Small intestine (tissue), 7 donors: Measurements from ENCODE around the gene RPL22. TPM values are rescaled to one million over a fixed set of nuclear protein-coding genes. Genes with fewer than 3 reads are reported as not detected.

Source experiments
- DNase-seq, 2 donors: peaks; one replicate each; pipeline versions ENCODE4 v3.0.0 to v3.0.0-alpha.2; 2013
- FAIRE-seq: peaks from 2 replicates; lab custom pipeline; 2012; peaks lifted over from hg19 to GRCh38; lab: Jason Lieb, UNC
- H3K27ac ChIP-seq, 3 donors: one replicate each; pipeline ENCODE4 v1.5.1; 2013; ENCODE audit warnings: low read length in 2 of 3, mild to moderate bottlenecking in 2 of 3, control low read depth in 1 of 3, inconsistent platforms in 1 of 3, low read depth in 1 of 3, moderate library complexity in 1 of 3
- H3K27me3 ChIP-seq, 3 donors: one replicate each; pipeline ENCODE4 v1.6.1; 2013; ENCODE audit warnings: low read length in 3 of 3, inconsistent platforms in 1 of 3; ENCODE audit not compliant: control insufficient read depth in 3 of 3, insufficient read depth in 3 of 3
- H3K36me3 ChIP-seq, 3 donors: one replicate each; pipeline ENCODE4 v1.6.1; 2013; ENCODE audit warnings: low read length in 3 of 3, inconsistent platforms in 1 of 3, low read depth in 1 of 3, mild to moderate bottlenecking in 1 of 3, moderate library complexity in 1 of 3; ENCODE audit not compliant: control insufficient read depth in 3 of 3, insufficient read depth in 2 of 3
- H3K4me1 ChIP-seq, 3 donors: one replicate each; pipeline ENCODE4 v1.6.1; 2013; ENCODE audit warnings: low read length in 2 of 3, inconsistent platforms in 1 of 3, low read depth in 1 of 3, mild to moderate bottlenecking in 1 of 3, moderate library complexity in 1 of 3; ENCODE audit not compliant: control insufficient read depth in 3 of 3, insufficient read depth in 2 of 3
- H3K4me3 ChIP-seq, 3 donors: one replicate each; pipeline ENCODE4 v1.5.1; 2013; ENCODE audit warnings: low read length in 3 of 3, control low read depth in 1 of 3, inconsistent platforms in 1 of 3, low read depth in 1 of 3, mild to moderate bottlenecking in 1 of 3, moderate library complexity in 1 of 3
- H3K9me3 ChIP-seq, 2 donors: one replicate each; pipeline ENCODE4 v1.6.1; 2013; ENCODE audit warnings: low read depth in 1 of 2, low read length in 1 of 2; ENCODE audit not compliant: control insufficient read depth in 2 of 2, insufficient read depth in 1 of 2
- WGBS, 3 donors: extraction: QIAGEN DNeasy Blood & Tissue Kit; methylation state at CpG; one replicate each; pipeline ENCODE4 v1.1.7; 2013; 5-methylcytosine and 5-hydroxymethylcytosine counted together
- polyA plus RNA-seq, 4 donors: library from polyadenylated mRNA; stranded (reverse) in 3 of 4; unstranded in 1 of 4; fragments of 200-250 nt in 3 of 4; fragments of 120-200 nt in 1 of 4; gene quantifications; one replicate each; pipeline versions ENCODE4 v1.2.1 to v1.2.3, GENCODE V29; 2013
- donor health status: healthy with polysubstance abuse.
- donor health status: control.
- donor health status: control.
- donor health status: Bipolar disorder and iron deficiency.
- donor health status: healthy.

RPL22 gene
- polyA plus RNA-seq, 4 donors: 207 to 1,045 (median 359) TPM

GRCh38 chr1:6168947-6169586, 30.3 kb downstream of the RPL22 start:
- Histone ChIP-seq H3K27ac (no peak overlapping the region), H3K36me3 (no peaks in the 10 kb centered on the region), H3K9me3 (no peaks in the 10 kb centered on the region), H3K27me3 (no peaks in the 10 kb centered on the region), H3K4me1 (no peaks in the 10 kb centered on the region), H3K4me3 (no peak overlapping the region)
- 63 to 69% (median 66%) methylated on average over 18 of the region's 18 CpGs for WGBS, 3 donors
- no peak for DNase-seq
- FAIRE-seq: no peak

- Histone ChIP-seq H3K9me3 (no peaks in the 10 kb centered on the region), H3K4me1 (no peaks in the 10 kb centered on the region), H3K27ac (no peak overlapping the region), H3K36me3 (no peaks in the 10 kb centered on the region), H3K27me3 (no peaks in the 10 kb centered on the region), H3K4me3 (no peak overlapping the region)
- FAIRE-seq (no peak), DNase-seq (no peak)
- WGBS, 3 donors: 75 to 78% (median 77%) methylated on average over 34 of the region's 34 CpGs
Measured at GRCh38 chr1:6167391-6168303, 31.7 kb downstream of the RPL22 start.

- no peaks in the 10 kb centered on the region for H3K27me3 ChIP-seq
- FAIRE-seq (no peak), DNase-seq (no peak)
- 67 to 77% (median 70%) methylated on average over 18 to 19 of the region's 19 CpGs for WGBS, 3 donors
- H3K9me3 ChIP-seq: no peaks in the 10 kb centered on the region
- H3K4me1 ChIP-seq: no peaks in the 10 kb centered on the region
- no peak overlapping the region for H3K27ac ChIP-seq
- H3K4me3 ChIP-seq: no peak overlapping the region
- H3K36me3 ChIP-seq: no peaks in the 10 kb centered on the region
Measured at GRCh38 chr1:6166655-6167390, 32.6 kb downstream of the RPL22 start.

- H3K4me1 ChIP-seq: no peaks in the 10 kb centered on the region
- 51 to 60% (median 56%) methylated on average over 9 to 10 of the region's 10 CpGs for WGBS, 3 donors
- no peak overlapping the region for H3K27ac ChIP-seq
- H3K27me3 ChIP-seq: peaks cover 0 to 3% (median 0%) of the 10 kb centered on the region in 3 donors
- no peaks in the 10 kb centered on the region for H3K36me3 ChIP-seq
- H3K4me3 ChIP-seq: no peak overlapping the region
- H3K9me3 ChIP-seq: no peaks in the 10 kb centered on the region
- DNase-seq (no peak), FAIRE-seq (no peak)
Measured at GRCh38 chr1:6166221-6166620, 33.2 kb downstream of the RPL22 start.

- no peak for DNase-seq
- Histone ChIP-seq H3K9me3 (no peaks in the 10 kb centered on the region), H3K4me1 (no peaks in the 10 kb centered on the region), H3K4me3 (no peak overlapping the region), H3K27ac (no peak overlapping the region), H3K36me3 (no peaks in the 10 kb centered on the region), H3K27me3 (peaks cover 0 to 3% (median 0%) of the 10 kb centered on the region in 3 donors)
- FAIRE-seq: no peak
- 48 to 71% (median 62%) methylated on average over 9 to 12 of the region's 12 CpGs for WGBS, 3 donors
Measured at GRCh38 chr1:6165441-6165985, 33.9 kb downstream of the RPL22 start.

GRCh38 chr1:6165027-6165426, 34.4 kb downstream of the RPL22 start:
- H3K4me3 ChIP-seq: no peak overlapping the region
- no peak overlapping the region for H3K27ac ChIP-seq
- H3K4me1 ChIP-seq: no peaks in the 10 kb centered on the region
- no peaks in the 10 kb centered on the region for H3K9me3 ChIP-seq
- H3K27me3 ChIP-seq: peaks cover 0 to 3% (median 0%) of the 10 kb centered on the region in 3 donors
- WGBS, 3 donors: 63 to 66% (median 64%) methylated on average over 7 of the region's 7 CpGs
- H3K36me3 ChIP-seq: no peaks in the 10 kb centered on the region
- no peak for DNase-seq
- FAIRE-seq: no peak

- DNase-seq: no peak
- H3K36me3 ChIP-seq: no peaks in the 10 kb centered on the region
- H3K9me3 ChIP-seq: no peaks in the 10 kb centered on the region
- no peak overlapping the region for H3K4me3 ChIP-seq
- FAIRE-seq: no peak
- peaks cover 0 to 3% (median 2%) of the 10 kb centered on the region in 3 donors for H3K27me3 ChIP-seq
- H3K27ac ChIP-seq: no peak overlapping the region
- no peaks in the 10 kb centered on the region for H3K4me1 ChIP-seq
- 67 to 72% (median 68%) methylated on average over 19 of the region's 19 CpGs for WGBS, 3 donors
Measured at GRCh38 chr1:6163973-6164617, 35.3 kb downstream of the RPL22 start.
